HG02678 (cell line): ENCODE measurements around the gene RAB36.

Experiments
- ATAC-seq: cut with Tn5 transposase; IDR thresholded peaks from one replicate; pipeline ENCODE4 v1.9.1; 2021; ENCODE audit warnings: mild to moderate bottlenecking, moderate library complexity; ENCODE audit not compliant: unreplicated experiment

The RAB36 gene

GRCh38 chr22:23180301-23180892, 35.1 kb downstream of the RAB36 start, which contains the start of gene BCR:
TSS of gene BCR (plus strand) at chr22:23180509. CDS start at chr22:23180961, 452 bp downstream.
- ATAC-seq: no peak

DNA sequence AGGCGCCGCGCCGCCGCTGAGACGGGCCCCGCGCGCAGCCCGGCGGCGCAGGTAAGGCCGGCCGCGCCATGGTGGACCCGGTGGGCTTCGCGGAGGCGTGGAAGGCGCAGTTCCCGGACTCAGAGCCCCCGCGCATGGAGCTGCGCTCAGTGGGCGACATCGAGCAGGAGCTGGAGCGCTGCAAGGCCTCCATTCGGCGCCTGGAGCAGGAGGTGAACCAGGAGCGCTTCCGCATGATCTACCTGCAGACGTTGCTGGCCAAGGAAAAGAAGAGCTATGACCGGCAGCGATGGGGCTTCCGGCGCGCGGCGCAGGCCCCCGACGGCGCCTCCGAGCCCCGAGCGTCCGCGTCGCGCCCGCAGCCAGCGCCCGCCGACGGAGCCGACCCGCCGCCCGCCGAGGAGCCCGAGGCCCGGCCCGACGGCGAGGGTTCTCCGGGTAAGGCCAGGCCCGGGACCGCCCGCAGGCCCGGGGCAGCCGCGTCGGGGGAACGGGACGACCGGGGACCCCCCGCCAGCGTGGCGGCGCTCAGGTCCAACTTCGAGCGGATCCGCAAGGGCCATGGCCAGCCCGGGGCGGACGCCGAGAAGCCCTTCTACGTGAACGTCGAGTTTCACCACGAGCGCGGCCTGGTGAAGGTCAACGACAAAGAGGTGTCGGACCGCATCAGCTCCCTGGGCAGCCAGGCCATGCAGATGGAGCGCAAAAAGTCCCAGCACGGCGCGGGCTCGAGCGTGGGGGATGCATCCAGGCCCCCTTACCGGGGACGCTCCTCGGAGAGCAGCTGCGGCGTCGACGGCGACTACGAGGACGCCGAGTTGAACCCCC, 35.8 kb downstream of the RAB36 start:
- no peak for ATAC-seq

DNA sequence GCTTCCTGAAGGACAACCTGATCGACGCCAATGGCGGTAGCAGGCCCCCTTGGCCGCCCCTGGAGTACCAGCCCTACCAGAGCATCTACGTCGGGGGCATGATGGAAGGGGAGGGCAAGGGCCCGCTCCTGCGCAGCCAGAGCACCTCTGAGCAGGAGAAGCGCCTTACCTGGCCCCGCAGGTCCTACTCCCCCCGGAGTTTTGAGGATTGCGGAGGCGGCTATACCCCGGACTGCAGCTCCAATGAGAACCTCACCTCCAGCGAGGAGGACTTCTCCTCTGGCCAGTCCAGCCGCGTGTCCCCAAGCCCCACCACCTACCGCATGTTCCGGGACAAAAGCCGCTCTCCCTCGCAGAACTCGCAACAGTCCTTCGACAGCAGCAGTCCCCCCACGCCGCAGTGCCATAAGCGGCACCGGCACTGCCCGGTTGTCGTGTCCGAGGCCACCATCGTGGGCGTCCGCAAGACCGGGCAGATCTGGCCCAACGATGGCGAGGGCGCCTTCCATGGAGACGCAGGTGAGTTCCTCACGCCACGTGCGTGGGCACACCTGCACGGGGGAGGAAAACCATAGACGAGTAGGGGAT, 36.5 kb downstream of the RAB36 start:
- ATAC-seq: no peak

DNA sequence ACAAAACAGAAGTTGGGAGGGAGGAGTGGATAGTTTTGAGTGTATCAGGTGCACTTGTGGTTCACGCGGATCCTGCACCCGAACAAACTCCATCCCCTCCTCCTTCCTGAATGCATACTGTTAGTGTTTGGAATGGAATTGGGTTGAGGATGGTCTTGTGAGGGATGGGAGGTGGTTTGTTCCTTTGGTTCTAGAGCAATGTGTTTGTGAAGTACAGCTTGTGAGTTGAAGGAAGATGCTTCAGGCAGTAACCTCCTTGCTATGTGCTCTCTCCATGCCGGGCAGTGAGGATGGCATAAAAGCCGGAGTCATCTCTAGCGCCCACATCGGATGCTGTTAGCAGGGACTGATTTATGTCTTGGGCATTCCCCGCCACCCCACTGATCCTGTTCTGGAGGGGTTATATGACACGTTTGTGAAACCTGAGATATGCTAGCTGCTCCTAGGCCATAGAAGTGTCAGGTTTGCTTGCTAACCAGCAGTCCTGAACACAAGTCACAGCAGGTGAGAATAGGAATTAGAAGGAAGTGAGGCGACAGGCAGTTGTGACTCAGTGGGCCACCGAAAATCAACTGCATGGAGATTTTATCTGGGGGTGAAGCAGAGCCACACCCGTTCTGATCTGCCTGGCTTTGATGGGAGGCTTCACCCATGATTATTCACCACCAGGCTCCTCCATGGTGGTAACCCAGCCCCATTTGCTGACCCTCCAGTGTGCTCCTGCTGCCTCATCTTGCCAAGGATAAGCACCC, 37.2 kb downstream of the RAB36 start:
- no peak for ATAC-seq

DNA sequence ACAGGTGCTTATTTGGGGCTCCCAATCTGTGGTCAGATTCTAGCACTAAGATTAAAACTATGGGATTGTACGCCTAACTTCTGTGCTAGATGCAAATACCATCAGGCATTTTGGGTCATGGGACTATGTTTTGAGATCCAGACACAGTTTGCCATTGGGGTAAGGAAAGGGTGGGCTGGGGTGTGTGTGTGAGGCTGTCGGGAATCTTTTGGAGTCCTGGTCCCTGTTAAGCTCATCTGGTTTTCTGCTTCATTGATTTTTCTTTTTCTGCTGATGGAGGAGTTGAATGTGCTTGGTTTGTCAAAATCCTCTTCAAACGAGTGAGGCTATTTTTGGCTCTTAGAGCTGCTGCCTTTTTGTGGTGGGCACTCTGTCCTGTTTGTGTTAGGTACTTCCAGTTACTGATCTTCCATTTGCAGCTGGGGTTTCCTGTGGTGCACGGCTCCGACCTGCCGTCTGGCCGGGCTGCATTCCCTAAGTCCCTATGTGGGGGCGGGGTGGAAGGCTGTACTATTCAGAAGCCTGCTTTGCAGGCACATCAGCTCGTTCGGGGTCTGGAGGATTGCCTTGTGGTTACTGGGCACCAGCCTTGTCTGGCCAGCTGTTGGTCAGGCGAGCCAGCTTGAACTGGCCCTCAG, 37.9 kb downstream of the RAB36 start:
- ATAC-seq: no peak

- no peak for ATAC-seq
Measured at GRCh38 chr22:23184100-23184763, 39.0 kb downstream of the RAB36 start.

DNA sequence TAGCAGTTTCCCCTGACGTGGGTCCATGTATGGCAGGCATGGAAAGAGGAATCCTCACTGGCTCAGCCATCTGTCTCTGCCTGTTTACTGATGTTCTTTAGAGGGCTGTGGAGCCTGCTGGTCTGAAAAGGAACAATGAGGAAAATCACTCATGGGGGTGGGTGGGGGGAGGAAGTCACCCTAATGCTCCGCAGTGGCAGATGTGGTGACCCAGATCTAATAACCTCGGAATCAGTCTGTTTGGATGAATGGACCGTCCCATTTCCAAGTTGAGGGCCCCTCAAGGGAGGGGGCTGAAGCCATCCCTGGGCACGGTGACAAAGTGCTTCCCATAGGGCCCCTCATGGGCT, 39.5 kb downstream of the RAB36 start:
- no peak for ATAC-seq

GRCh38 chr22:23187211-23187610, 41.9 kb downstream of the RAB36 start:
- no peak for ATAC-seq

DNA sequence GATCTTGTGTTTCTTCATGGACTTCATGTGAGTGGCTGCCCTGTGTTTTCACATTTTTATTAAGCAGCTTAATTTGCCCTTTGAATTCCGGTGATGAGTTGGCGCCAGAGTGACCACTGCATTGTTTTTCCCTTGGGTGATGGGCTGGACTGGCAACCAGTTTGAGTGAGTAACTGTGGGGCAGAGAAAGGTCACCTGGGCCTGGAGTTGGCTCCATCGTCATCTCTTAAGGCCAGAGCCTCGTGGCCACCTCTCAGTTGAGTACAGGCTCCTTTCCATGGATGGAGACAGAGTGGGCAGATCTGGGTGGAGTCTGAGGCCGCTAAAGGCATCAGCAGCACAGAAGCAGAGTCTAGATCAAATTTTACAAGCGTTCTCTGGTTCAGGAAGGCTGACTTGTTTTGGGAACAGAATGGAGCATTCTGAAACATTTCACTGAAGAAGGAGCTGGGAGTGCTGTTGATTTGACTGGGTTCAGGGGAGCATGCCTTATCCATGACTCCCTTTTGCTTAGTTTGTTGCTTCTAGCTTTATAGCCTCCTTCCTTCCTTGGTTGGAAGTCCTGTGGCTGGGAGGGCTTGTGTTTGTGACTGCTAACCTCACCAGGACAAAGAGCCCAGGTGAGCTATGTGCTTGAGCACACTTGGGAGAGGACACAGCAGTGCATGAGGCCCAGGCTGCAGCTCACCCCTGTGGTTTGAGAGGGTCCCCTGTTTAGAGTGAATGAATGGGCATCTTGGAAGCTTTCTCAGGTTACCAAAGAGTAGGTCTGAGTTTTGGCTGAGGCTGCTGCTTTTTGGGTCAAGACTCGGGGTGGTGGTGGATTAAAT, 42.8 kb downstream of the RAB36 start:
- ATAC-seq: no peak

- no peak for ATAC-seq
Measured at GRCh38 chr22:23190526-23190925, 45.2 kb downstream of the RAB36 start.

GRCh38 chr22:23192133-23192532, 46.9 kb downstream of the RAB36 start:
- no peak for ATAC-seq

DNA sequence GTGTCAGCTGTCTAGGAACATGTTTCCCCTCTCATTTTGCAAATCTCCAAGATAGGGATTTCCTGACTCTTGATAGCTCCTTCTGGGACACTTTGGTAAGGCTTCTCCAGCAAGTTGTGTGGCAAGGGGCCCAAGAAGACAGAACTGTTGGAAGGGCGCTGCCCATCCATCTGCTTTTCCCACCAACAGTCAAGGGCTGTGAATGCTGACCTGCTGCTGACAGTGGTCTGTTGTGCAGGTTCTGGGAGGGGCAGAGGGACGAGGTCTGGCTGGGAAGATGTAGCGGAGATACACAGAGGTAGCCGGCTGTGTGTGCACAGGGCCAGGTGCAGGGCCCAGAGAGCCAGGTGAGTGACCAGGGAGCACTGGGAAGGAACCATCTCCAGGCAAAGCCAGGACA, 47.3 kb downstream of the RAB36 start:
- no peak for ATAC-seq

GRCh38 chr22:23193196-23193827, 48.0 kb downstream of the RAB36 start:
- ATAC-seq: no peak

DNA sequence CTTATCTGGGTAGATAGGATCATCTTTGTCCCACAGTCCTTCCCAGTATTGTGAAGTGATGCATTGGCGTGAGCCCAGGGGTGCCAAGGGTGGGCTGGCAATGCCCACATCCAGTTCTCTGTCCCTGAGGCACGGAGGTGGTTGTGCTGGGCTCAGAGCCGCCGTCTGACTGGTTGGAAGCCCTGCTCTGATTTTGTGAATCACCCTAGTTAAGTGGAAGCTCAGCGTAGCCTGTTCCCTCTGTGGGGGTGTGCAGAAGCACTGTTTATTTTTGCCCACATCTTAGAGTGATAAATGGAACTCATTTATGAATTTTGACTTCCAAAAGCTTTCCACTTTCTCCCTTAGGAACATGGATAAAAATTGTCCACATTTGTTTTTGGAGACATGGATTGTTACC, 48.6 kb downstream of the RAB36 start:
- no peak for ATAC-seq

DNA sequence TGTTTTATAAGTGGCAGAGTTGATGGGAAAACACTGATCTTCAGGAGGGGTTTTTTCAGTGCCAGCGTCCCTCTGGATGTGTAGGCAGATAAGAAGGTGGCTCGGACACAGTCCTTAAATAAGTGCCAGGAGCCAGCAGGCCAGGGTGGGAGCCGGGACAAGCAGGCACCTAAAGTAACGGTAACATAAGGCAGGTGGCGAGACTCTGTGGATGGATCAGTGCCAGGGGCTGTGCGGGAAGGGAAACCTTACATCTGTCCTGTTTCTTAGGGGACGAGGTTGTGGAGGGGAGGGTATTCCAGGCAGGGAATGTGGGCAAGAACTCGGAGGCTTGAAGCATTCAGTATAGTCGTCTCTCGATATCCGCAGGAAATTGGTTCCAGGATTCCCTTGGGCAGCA, 50.9 kb downstream of the RAB36 start:
- no peak for ATAC-seq

DNA sequence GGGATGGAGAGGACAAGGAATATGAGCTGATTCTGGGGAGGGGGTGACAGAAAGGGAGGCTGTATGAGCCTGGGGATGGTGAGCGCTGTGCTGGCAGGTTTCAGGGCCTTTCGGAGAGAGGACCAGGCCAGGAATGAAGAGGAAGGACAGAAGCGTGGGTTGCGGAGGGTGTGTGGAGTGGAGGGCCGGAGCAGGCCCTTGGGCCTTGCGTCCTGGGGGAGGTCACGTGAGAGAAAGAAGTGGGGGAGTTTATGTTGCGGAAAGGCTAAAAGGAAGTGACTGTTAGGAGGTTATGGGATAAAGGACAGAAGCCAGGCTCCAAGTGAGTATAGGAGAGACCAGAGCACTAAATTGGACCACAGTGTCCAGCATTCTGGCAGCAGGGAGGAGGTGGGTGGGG, 52.6 kb downstream of the RAB36 start:
- ATAC-seq: no peak

DNA sequence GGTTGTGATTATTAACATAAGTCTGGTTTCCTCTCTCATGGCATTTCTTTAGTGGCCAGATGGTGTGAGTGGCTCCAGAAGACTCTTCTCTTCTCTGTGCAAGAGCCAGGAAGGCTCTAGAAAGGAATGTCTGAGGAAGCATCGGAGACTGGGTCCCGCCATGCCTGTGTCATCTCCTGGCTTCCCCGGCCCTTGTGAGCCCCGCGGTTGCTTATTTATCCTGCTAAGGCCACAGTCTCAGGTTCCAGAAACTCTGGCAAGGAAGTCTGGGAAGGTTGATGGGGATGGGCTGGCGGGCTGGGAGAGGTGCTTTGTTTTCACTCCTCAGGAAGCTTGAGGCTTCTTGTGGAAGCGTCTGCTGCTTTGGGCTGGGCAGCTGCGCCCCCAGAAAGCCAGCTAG, 53.9 kb downstream of the RAB36 start:
- ATAC-seq: no peak

- ATAC-seq: no peak
Measured at GRCh38 chr22:23200898-23201297, 55.6 kb downstream of the RAB36 start.

GRCh38 chr22:23202812-23203451, 57.7 kb downstream of the RAB36 start:
- no peak for ATAC-seq
